Karpas-422 (cell line): Measurements from ENCODE around the gene CYP27B1. TPM values are rescaled to one million over a fixed set of nuclear protein-coding genes. Genes with fewer than 3 reads are reported as not detected.
"Not testable (repeated sequence)": the region's sequence is repeated elsewhere in the genome, so short reads cannot be mapped to it uniquely, and the experiment has no call there.

ENCODE experiments used
- DNase-seq: peaks from one replicate; pipeline ENCODE4 v3.0.0-alpha.2; 2015
- H2AFZ ChIP-seq: fragments of 200-600 bp; sonication (generic); 2 replicates; pipeline ENCODE4 v1.6.1; 2014; ENCODE audit warnings: antibody characterized with exemption, low read length, mixed read lengths
- H3K27ac ChIP-seq: fragments of 200-600 bp; sonication (generic); 2 replicates; pipeline ENCODE4 v1.5.1; 2014; ENCODE audit warnings: mild to moderate bottlenecking, low read length, moderate library complexity
- H3K27me3 ChIP-seq: fragments of 200-600 bp; sonication (generic); 2 replicates; pipeline ENCODE4 v1.6.1; 2014; ENCODE audit warnings: low read length, mixed read lengths
- H3K36me3 ChIP-seq: fragments of 200-600 bp; sonication (generic); 2 replicates; pipeline ENCODE4 v1.6.1; 2014; ENCODE audit warnings: low read length, mixed read lengths; ENCODE audit not compliant: insufficient read depth
- H3K4me1 ChIP-seq: fragments of 200-600 bp; sonication (generic); 2 replicates; pipeline ENCODE4 v1.6.1; 2014; ENCODE audit warnings: mild to moderate bottlenecking, low read length, mixed read lengths
- H3K4me2 ChIP-seq: fragments of 200-600 bp; sonication (generic); 2 replicates; pipeline ENCODE4 v1.6.1; 2014; ENCODE audit warnings: low read length, low read depth, mild to moderate bottlenecking; ENCODE audit not compliant: poor library complexity, severe bottlenecking
- H3K4me3 ChIP-seq: fragments of 200-600 bp; sonication (generic); 2 replicates; pipeline ENCODE4 v1.5.1; 2014; ENCODE audit warnings: mild to moderate bottlenecking, antibody characterized with exemption, low read length, mixed read lengths
- H3K79me2 ChIP-seq: fragments of 200-600 bp; sonication (generic); 2 replicates; pipeline ENCODE4 v1.6.1; 2014; ENCODE audit warnings: mild to moderate bottlenecking, low read length, mixed read lengths
- H3K9ac ChIP-seq: fragments of 200-600 bp; sonication (generic); 2 replicates; pipeline ENCODE4 v1.6.0; 2014; ENCODE audit warnings: low read length
- H3K9me2 ChIP-seq: fragments of 200-600 bp; sonication (generic), shearing (Covaris generic); replicated peaks from 2 replicates; pipeline ENCODE4 v1.6.0; 2014; ENCODE audit warnings: mild to moderate bottlenecking, low read length, moderate library complexity; ENCODE audit not compliant: insufficient read depth
- H3K9me3 ChIP-seq: fragments of 300-700, 200-600 bp; sonication (generic); 2 replicates; pipeline ENCODE4 v1.6.1; 2014; ENCODE audit warnings: low read length, mixed read lengths
- H4K20me1 ChIP-seq: fragments of 200-600 bp; sonication (generic); 2 replicates; pipeline ENCODE4 v1.6.1; 2014; ENCODE audit warnings: mild to moderate bottlenecking, antibody characterized with exemption, low read length, low read depth; ENCODE audit not compliant: insufficient read depth
- total RNA-seq: library from RNA; depleted of rRNA; stranded (reverse); fragments of >200 nt; shearing (Covaris generic); gene quantifications from 2 replicates; pipeline ENCODE4 v1.2.3, GENCODE V29; 2014; ENCODE audit warnings: low replicate concordance

CYP27B1 gene
- total RNA-seq, 1 experiment from 2014 or later = 0.86 TPM

DNA sequence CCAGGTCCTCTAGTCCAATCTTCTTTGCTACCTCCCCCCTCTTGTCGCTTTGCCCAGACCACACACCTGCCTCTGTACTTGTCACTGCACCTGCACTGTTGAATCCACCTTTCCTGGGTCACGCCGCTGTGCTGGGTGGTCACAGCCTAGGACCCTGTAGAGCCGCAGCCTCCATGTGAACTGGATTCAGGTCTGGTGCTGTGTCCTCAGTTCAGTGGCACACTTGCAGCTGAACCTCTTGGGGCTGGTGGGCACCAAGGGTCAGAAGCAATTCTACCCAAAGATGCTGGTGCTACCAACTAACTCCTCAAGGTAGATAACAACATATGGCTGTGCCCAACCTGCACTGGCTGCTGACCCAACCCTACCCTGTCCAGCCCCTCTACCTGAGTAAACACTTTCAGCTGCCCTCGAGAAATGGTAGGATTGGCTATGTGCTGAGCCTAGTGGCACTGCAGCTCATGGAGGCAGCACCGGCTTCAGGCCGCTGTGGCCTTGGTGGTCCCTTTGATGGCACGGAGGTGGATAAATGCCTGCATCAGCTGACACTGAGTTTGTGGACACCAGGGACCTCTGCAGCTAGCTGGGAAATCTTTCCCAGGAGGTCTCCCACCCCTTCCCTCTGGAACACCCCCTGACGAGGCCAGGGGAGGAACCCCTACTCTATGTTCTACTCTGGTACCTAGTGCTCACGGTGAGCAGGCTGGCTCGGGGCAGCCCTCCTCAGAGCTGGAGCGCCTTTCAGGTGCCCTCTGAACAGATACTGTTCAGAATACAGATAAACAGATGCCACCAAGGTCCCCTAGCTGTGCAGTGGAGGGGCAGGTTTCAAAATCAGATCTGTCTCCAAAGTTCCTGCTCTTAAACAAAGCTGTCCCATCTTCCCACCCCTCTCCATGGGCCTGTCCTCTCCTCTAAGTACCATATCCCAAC is 42.6 kb downstream of the CYP27B1 start:
- 0 out of 2 replicates have a peak, but pooled peaks cover 5% of the 10 kb centered on the region for H3K36me3 ChIP-seq
- no peak overlapping the region for H2AFZ ChIP-seq
- no peaks in the 10 kb centered on the region for H3K27me3 ChIP-seq
- no peak overlapping the region for H3K4me3 ChIP-seq
- DNase-seq = no peak
- H4K20me1 ChIP-seq = no peaks in the 10 kb centered on the region
- H3K9me3 ChIP-seq = no peaks in the 10 kb centered on the region
- H3K79me2 ChIP-seq = no peaks in the 10 kb centered on the region
- no peaks in the 10 kb centered on the region for H3K9me2 ChIP-seq
- H3K27ac ChIP-seq = no peak overlapping the region
- H3K9ac ChIP-seq = no peak overlapping the region
- H3K4me2 ChIP-seq = no peak overlapping the region
- no peaks in the 10 kb centered on the region for H3K4me1 ChIP-seq

DNA sequence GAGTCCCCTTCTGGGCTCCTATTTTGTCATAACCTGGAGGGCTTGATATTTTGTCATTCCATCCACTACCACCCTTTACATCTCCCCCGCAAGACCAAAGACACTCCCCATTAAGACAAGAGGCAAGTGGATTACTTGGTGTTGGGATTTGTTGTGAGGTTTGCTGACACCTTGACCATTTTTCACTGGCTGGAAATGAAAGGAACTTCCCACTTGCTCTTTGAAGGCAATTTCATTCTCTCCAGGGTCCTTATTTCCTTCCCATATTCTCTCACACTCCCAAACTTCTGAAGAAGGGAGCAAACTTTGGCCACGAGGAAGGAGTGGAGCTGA is 43.3 kb downstream of the CYP27B1 start:
- H3K27me3 ChIP-seq = no peaks in the 10 kb centered on the region
- H3K36me3 ChIP-seq = peaks cover 8% of the 10 kb centered on the region; the same call in 1 of the 2 replicates
- no peaks in the 10 kb centered on the region for H3K9me3 ChIP-seq
- no peak overlapping the region for H3K4me3 ChIP-seq
- no peak overlapping the region for H2AFZ ChIP-seq
- H4K20me1 ChIP-seq = no peaks in the 10 kb centered on the region
- H3K27ac ChIP-seq = no peak overlapping the region
- no peaks in the 10 kb centered on the region for H3K79me2 ChIP-seq
- no peaks in the 10 kb centered on the region for H3K9me2 ChIP-seq
- H3K4me2 ChIP-seq = no peak overlapping the region
- DNase-seq = no peak
- H3K4me1 ChIP-seq = no peaks in the 10 kb centered on the region
- H3K9ac ChIP-seq = no peak overlapping the region

- Histone ChIP-seq H3K9ac (no peak overlapping the region), H3K36me3 (peaks cover 10% of the 10 kb centered on the region; the same call in 1 of the 2 replicates)
- no peak for DNase-seq
Measured at GRCh38 chr12:57722716-57723629, 43.9 kb downstream of the CYP27B1 start.

DNA sequence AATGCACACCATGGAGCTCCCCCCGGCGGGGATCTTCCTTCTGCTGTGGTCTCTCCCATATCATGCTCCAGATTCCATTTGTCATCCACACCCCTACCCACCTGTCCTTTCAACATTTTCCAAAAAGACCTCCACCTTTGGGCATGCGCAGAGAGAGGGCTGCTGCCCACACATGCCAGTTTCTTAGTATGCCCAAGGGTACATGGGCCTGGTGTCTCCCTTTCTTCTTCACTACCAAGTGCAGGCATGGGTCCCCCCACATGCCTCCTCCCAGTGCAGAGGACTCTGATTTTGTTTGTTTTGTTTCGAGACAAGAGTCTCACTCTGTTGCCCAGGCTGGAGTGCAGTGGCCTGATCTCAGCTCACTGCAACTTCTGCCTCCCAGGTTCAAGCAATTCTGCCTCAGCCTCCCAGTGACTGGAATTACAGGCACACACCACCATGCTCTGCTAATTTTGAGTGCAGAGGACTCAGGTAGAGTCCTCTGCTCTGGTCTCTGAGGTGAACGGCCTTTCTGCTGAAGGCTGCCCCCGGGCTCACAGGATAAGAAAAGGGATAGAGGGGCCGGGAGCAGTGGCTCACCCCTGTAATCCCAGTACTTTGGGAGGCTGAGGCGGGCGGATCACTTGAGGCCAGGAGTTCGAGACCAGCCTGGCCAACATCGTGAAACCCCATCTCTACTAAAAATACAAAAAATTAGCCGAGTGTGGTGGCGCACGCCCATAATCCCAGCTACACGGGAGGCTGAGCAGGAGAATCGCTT is 44.9 kb downstream of the CYP27B1 start:
- H3K4me3 ChIP-seq, H3K79me2 ChIP-seq, DNase-seq, H4K20me1 ChIP-seq, H2AFZ ChIP-seq, H3K9me2 ChIP-seq, H3K4me1 ChIP-seq, H3K27me3 ChIP-seq, H3K9ac ChIP-seq, H3K9me3 ChIP-seq, H3K4me2 ChIP-seq, H3K27ac ChIP-seq: not testable (repeated sequence)
- peaks cover 13% of the 10 kb centered on the region for H3K36me3 ChIP-seq

More at GRCh38 chr12:57722716-57723629, 43.9 kb downstream of the CYP27B1 start:
- Histone ChIP-seq H3K9me2 (no peaks in the 10 kb centered on the region), H3K4me3 (no peak overlapping the region), H2AFZ (no peak overlapping the region), H3K4me1 (no peaks in the 10 kb centered on the region), H3K79me2 (no peaks in the 10 kb centered on the region), H3K27ac (no peak overlapping the region), H3K4me2 (no peak overlapping the region), H3K27me3 (no peaks in the 10 kb centered on the region), H3K9me3 (no peaks in the 10 kb centered on the region), H4K20me1 (no peaks in the 10 kb centered on the region)

- Histone ChIP-seq H3K27me3 (no peaks in the 10 kb centered on the region), H3K9ac (no peak overlapping the region), H3K9me2 (no peaks in the 10 kb centered on the region), H3K4me1 (peaks cover 3% of the 10 kb centered on the region; the same call in 1 of the 2 replicates), H4K20me1 (no peaks in the 10 kb centered on the region), H3K9me3 (no peaks in the 10 kb centered on the region), H3K27ac (no peak overlapping the region), H3K79me2 (no peaks in the 10 kb centered on the region), H3K4me2 (no peak overlapping the region), H3K36me3 (peaks cover 24% of the 10 kb centered on the region), H3K4me3 (no peak overlapping the region), H2AFZ (no peak overlapping the region)
- DNase-seq = no peak
Measured at GRCh38 chr12:57720606-57721595, 46.0 kb downstream of the CYP27B1 start.

DNA sequence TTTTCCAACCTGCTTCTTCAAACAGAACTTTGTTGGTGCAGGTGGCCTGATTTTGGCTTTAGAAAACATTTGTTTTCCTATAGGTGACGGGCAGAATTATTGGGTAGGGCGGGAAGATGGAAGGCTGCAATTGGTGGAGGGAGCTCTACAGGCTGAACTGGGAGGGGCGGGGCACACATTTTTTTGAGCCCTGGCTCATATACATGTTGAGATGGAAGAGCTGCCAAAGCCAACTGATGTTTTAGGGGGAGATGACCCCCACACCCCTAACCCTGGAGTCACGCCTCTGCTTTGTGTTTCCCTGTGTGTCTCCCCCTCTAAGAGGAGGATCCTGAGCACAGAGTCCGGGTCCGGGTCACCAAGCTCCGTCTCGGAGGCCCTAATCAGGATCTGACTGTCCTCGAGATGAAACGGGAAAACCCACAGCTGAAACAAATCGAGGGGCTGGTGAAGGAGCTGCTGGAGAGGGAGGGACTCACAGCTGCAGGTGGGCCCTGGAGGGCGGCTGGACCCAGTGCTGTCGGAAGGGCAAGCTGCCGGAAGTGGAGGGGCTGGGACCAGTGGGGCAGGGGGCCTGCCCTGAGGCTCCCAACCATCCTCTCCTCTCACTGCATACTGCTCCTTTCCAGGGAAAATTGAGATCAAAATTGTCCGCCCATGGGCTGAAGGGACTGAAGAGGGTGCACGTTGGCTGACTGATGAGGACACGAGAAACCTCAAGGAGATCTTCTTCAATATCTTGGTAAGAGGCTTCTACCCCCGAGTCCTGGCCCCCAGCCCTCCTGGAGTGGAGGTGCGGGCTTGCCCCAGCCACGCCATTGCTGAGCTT is 46.9 kb downstream of the CYP27B1 start:
- Histone ChIP-seq H3K36me3 (peaks cover 28% of the 10 kb centered on the region), H3K9ac (no peak overlapping the region), H3K4me2 (no peak overlapping the region), H3K9me2 (no peaks in the 10 kb centered on the region), H3K79me2 (no peaks in the 10 kb centered on the region), H3K27ac (no peak overlapping the region), H3K9me3 (no peaks in the 10 kb centered on the region), H2AFZ (no peak overlapping the region), H3K4me1 (peaks cover 10% of the 10 kb centered on the region), H4K20me1 (no peaks in the 10 kb centered on the region), H3K4me3 (no peak overlapping the region), H3K27me3 (no peaks in the 10 kb centered on the region)
- no peak for DNase-seq
